ENCODE data around the gene TUBB4A. TPM values are rescaled to one million over a fixed set of nuclear protein-coding genes. Genes with fewer than 3 reads are reported as not detected.
A peak's percentile ranks its signal among the peaks of the same experiment; 100 is the strongest.

Gene TUBB4A
- total RNA-seq, 1 donor from 2014 or later, result 4.0 TPM

DNA sequence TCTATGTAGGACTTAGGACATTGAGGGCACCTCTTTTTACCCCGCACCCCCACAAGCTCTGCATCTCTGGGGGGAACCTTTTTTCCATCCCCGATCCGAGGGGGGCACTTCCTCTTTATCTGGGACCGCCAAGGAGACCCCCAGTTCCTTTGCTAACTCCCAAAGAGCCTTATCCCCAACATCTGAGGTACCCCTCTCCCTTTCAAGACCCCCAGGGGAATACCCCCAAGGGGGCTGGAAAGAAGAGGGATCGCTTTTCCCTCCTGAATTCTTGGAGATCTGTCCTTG is 29.8 kb upstream of the TUBB4A start:
- TF ChIP-seq, protein P1, sequence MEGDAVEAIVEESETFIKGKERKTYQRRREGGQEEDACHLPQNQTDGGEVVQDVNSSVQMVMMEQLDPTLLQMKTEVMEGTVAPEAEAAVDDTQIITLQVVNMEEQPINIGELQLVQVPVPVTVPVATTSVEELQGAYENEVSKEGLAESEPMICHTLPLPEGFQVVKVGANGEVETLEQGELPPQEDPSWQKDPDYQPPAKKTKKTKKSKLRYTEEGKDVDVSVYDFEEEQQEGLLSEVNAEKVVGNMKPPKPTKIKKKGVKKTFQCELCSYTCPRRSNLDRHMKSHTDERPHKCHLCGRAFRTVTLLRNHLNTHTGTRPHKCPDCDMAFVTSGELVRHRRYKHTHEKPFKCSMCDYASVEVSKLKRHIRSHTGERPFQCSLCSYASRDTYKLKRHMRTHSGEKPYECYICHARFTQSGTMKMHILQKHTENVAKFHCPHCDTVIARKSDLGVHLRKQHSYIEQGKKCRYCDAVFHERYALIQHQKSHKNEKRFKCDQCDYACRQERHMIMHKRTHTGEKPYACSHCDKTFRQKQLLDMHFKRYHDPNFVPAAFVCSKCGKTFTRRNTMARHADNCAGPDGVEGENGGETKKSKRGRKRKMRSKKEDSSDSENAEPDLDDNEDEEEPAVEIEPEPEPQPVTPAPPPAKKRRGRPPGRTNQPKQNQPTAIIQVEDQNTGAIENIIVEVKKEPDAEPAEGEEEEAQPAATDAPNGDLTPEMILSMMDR (IDR thresholded peaks at IDR 0.05; ENCODE audit: insufficient read depth, low read length, poor library complexity, severe bottlenecking), result no peak
- Histone ChIP-seq H3K27me3 (ENCODE audit: control insufficient read depth, insufficient read depth, low read length) (no peaks in the 10 kb centered on the region), H3K4me3 (ENCODE audit: low read depth, low read length) (peak overlapping the region; percentile 75), H3K36me3 (ENCODE audit: control insufficient read depth, insufficient read depth, low read length) (peaks cover 7% of the 10 kb centered on the region)
- DNase-seq (ENCODE audit: low read depth), result no peak

GRCh38 chr19:6531163-6531955 is 29.2 kb upstream of the TUBB4A start:
- Histone ChIP-seq H3K36me3 (ENCODE audit: control insufficient read depth, insufficient read depth, low read length) (peaks cover 5% of the 10 kb centered on the region), H3K4me3 (ENCODE audit: low read depth, low read length) (peak overlapping the region; percentile 75), H3K27me3 (ENCODE audit: control insufficient read depth, insufficient read depth, low read length) (no peaks in the 10 kb centered on the region)
- TF ChIP-seq, protein P1 (IDR thresholded peaks at IDR 0.05; ENCODE audit: insufficient read depth, low read length, poor library complexity, severe bottlenecking), result no peak
- DNase-seq (ENCODE audit: low read depth), result no peak

DNA sequence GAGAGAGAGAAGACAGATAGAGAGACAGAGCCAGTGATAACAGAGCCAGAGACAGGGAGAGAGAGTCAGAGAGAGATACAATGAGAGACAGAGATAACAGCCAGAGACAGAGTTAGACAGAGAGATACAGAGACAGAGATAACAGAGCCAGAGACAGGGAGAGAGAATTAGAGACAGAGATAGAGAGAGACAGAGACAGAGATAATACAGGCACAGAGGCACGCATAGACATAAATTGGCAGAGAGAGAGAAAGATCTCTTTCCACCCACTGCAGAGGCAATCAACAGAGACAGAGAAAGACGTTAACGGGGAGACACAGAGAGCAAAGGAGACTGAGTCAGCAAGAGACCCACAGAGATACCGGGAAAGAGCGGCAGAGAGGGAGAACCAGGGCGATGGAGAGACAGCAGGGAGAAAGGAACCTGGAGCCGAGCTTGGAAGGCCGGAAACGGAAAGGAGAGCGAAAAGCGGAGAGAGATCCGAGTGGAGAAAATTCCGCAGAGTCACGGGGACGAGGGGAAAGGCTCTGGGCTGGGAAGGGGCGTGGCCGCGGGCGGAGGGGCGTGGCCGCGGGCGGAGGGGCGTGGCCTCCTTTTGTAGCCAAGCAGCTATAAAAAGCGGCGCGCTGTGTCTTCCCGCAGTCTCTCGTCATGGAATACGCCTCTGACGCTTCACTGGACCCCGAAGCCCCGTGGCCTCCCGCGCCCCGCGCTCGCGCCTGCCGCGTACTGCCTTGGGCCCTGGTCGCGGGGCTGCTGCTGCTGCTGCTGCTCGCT is 28.5 kb upstream of the TUBB4A start, which contains the start of gene TNFSF9:
Gene TNFSF9, plus strand, starts transcription at position 641 of the 777 bp plus-strand sequence. Its CDS starts 11 bp downstream, at position 652.
- peaks cover 1% of the 10 kb centered on the region for H3K36me3 ChIP-seq (ENCODE audit: control insufficient read depth, insufficient read depth, low read length)
- peak; percentile 45 for DNase-seq (ENCODE audit: low read depth)
- H3K4me3 ChIP-seq (ENCODE audit: low read depth, low read length), result peak within 1 kb of the TSS; percentile 75
- H3K27me3 ChIP-seq (ENCODE audit: control insufficient read depth, insufficient read depth, low read length), result no peaks in the 10 kb centered on the region
- TF ChIP-seq, protein P1 (IDR thresholded peaks at IDR 0.05; ENCODE audit: insufficient read depth, low read length, poor library complexity, severe bottlenecking), result no peak

GRCh38 chr19:6529937-6530385 is 27.9 kb upstream of the TUBB4A start:
- no peaks in the 10 kb centered on the region for H3K27me3 ChIP-seq (ENCODE audit: control insufficient read depth, insufficient read depth, low read length)
- H3K36me3 ChIP-seq (ENCODE audit: control insufficient read depth, insufficient read depth, low read length), result peaks cover 1% of the 10 kb centered on the region
- H3K4me3 ChIP-seq (ENCODE audit: low read depth, low read length), result peak overlapping the region; percentile 75
- TF ChIP-seq, protein P1 (IDR thresholded peaks at IDR 0.05; ENCODE audit: insufficient read depth, low read length, poor library complexity, severe bottlenecking), result no peak
- DNase-seq (ENCODE audit: low read depth), result no peak

- TF ChIP-seq, protein P1 (IDR thresholded peaks at IDR 0.05; ENCODE audit: insufficient read depth, low read length, poor library complexity, severe bottlenecking), result no peak
- H3K27me3 ChIP-seq (ENCODE audit: control insufficient read depth, insufficient read depth, low read length), result no peaks in the 10 kb centered on the region
- no peak for DNase-seq (ENCODE audit: low read depth)
- no peak overlapping the region for H3K4me3 ChIP-seq (ENCODE audit: low read depth, low read length)
- no peaks in the 10 kb centered on the region for H3K36me3 ChIP-seq (ENCODE audit: control insufficient read depth, insufficient read depth, low read length)
These were observed 27.2 kb upstream of the TUBB4A start for GRCh38 chr19:6529351-6529750.

Measured in kidney epithelial cell (primary cell).